ENCODE measurements around the gene MAP7D1. TPM values are rescaled to one million over a fixed set of nuclear protein-coding genes. Genes with fewer than 3 reads are reported as not detected.

The MAP7D1 gene
- total RNA-seq, 1 experiment from 2014 or later: 49.9 TPM

DNA sequence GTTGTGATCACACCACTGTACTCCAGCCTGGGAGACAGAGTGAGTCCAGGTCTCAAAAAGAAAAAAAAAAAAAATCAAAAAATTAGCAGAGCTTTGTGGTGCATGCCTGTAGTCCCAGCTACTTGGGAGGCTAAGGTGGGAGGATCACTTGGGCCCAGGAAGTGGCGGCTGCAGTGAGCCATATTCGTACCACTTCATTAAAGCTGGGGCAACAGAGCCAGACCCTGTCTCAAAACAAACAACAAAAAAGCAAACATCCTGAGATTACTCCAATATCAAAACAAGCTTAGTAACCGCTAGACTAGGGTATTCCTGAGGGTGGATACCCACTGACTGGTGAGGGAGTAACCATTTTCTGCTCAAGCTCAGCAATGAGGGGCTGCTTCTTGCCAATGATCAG is 55.3 kb downstream of the MAP7D1 start:
- H3K27ac Mint-ChIP-seq: no peak overlapping the region
- H3K4me2 ChIP-seq (ENCODE audit: insufficient read depth, insufficient read length, low read length): no peak overlapping the region
- no peak overlapping the region for H3K9ac ChIP-seq (ENCODE audit: extremely low read depth, insufficient read length, low read length)
- no peak overlapping the region for H3T11ph ChIP-seq (ENCODE audit: low read length)
- H3K23ac ChIP-seq (ENCODE audit: insufficient read length, low read depth, low read length): no peak overlapping the region
- no peak overlapping the region for H2AFZ ChIP-seq (ENCODE audit: low read length)
- no peaks in the 10 kb centered on the region for H3K79me2 ChIP-seq (ENCODE audit: insufficient read depth, low read length)
- no peak overlapping the region for H2BK5ac ChIP-seq (ENCODE audit: insufficient read length, low read length)
- H4K8ac ChIP-seq (replicated peaks; ENCODE audit: insufficient read length, low read depth, low read length): no peak overlapping the region
- H4K20me1 ChIP-seq (ENCODE audit: control insufficient read depth, insufficient read depth, insufficient read length): no peaks in the 10 kb centered on the region
- H2BK20ac ChIP-seq (ENCODE audit: low read depth, low read length, poor library complexity, severe bottlenecking): no peak overlapping the region
- no peaks in the 10 kb centered on the region for H3K9me3 Mint-ChIP-seq
- WGBS (ENCODE audit: extremely low coverage, insufficient read length, low lambda C conversion rate): no CpG with 5 or more reads among the region's 3 CpGs
- no peaks in the 10 kb centered on the region for H3K36me3 Mint-ChIP-seq (ENCODE audit: insufficient read depth in 1 of 3, low read depth in 3 of 3)
- H3K4me1 ChIP-seq (ENCODE audit: insufficient read depth, low read length): no peaks in the 10 kb centered on the region
- TF ChIP-seq, protein P1, sequence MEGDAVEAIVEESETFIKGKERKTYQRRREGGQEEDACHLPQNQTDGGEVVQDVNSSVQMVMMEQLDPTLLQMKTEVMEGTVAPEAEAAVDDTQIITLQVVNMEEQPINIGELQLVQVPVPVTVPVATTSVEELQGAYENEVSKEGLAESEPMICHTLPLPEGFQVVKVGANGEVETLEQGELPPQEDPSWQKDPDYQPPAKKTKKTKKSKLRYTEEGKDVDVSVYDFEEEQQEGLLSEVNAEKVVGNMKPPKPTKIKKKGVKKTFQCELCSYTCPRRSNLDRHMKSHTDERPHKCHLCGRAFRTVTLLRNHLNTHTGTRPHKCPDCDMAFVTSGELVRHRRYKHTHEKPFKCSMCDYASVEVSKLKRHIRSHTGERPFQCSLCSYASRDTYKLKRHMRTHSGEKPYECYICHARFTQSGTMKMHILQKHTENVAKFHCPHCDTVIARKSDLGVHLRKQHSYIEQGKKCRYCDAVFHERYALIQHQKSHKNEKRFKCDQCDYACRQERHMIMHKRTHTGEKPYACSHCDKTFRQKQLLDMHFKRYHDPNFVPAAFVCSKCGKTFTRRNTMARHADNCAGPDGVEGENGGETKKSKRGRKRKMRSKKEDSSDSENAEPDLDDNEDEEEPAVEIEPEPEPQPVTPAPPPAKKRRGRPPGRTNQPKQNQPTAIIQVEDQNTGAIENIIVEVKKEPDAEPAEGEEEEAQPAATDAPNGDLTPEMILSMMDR (conservative IDR thresholded peaks at IDR 0.05): no peak
- H3K27ac ChIP-seq (ENCODE audit: insufficient read length, low read depth, low read length): no peak overlapping the region
- no peak overlapping the region for H2BK15ac ChIP-seq (ENCODE audit: low read depth, low read length)
- no peak overlapping the region for H4K91ac ChIP-seq (ENCODE audit: insufficient read length, low read depth, low read length)
- no peak overlapping the region for H3K56ac ChIP-seq (ENCODE audit: insufficient read length, low read depth, low read length)
- H3K79me1 ChIP-seq (ENCODE audit: insufficient read depth, low read depth, low read length, poor library complexity, severe bottlenecking): no peaks in the 10 kb centered on the region
- H4K5ac ChIP-seq (ENCODE audit: insufficient read length, low read depth, low read length): no peak overlapping the region
- H3K23me2 ChIP-seq (ENCODE audit: insufficient read length, low read depth, low read length, poor library complexity, severe bottlenecking): no peaks in the 10 kb centered on the region
- H3K4me1 Mint-ChIP-seq: peaks cover 7 to 11% of the 10 kb centered on the region in 2 experiments
- no peak overlapping the region for H3K18ac ChIP-seq (ENCODE audit: insufficient read length, low read depth, low read length)
- H2AK5ac ChIP-seq (ENCODE audit: insufficient read length, low read length): no peak overlapping the region
- no peaks in the 10 kb centered on the region for H3K27me3 ChIP-seq (ENCODE audit: insufficient read depth, low read length)
- H3K9me3 ChIP-seq (ENCODE audit: control insufficient read depth, low read depth, low read length): no peaks in the 10 kb centered on the region
- no peak overlapping the region for H2BK12ac ChIP-seq (ENCODE audit: insufficient read length, low read depth, low read length)
- H3K4me3 Mint-ChIP-seq: no peak overlapping the region
- H3K27me3 Mint-ChIP-seq (ENCODE audit: low read depth): no peaks in the 10 kb centered on the region; the same call in none of the 2 replicates
- DNase-seq: no peak
- H2BK120ac ChIP-seq (ENCODE audit: low read depth, low read length, poor library complexity, severe bottlenecking): no peak overlapping the region
- no peak overlapping the region for H3K4ac ChIP-seq (ENCODE audit: low read depth, low read length)
- no peak overlapping the region for H3K14ac ChIP-seq (ENCODE audit: insufficient read depth, low read length)
